Esophagus muscularis mucosa (tissue), 4 donors: ENCODE data around the gene GATA6. TPM values are rescaled to one million over a fixed set of nuclear protein-coding genes. Genes with fewer than 3 reads are reported as not detected.
"Not testable (repeated sequence)": the region's sequence is repeated elsewhere in the genome, so short reads cannot be mapped to it uniquely, and the experiment has no call there.

Source experiments
- DNase-seq: peaks from one replicate; pipeline ENCODE4 v3.0.0-alpha.2; 2017; ENCODE audit errors: extremely low spot score
- H3K27ac ChIP-seq, 4 donors: fragments of 200-600 bp; sonication (generic); replicated peaks in 1 of 4; 1 replicate in 3 of 4; 2 replicates in 1 of 4; pipeline ENCODE4 v1.5.1; 2016 to 2019; ENCODE audit warnings: mild to moderate bottlenecking in 1 of 4
- H3K27me3 ChIP-seq, 4 donors: fragments of 200-600 bp; sonication (generic); one replicate each; pipeline versions ENCODE4 v1.5.1 to v1.6.0; 2016 to 2019
- H3K36me3 ChIP-seq, 4 donors: fragments of 200-600 bp; sonication (generic); one replicate each; pipeline ENCODE4 v1.5.1; 2016 to 2019
- H3K4me1 ChIP-seq, 4 donors: fragments of 200-600 bp; sonication (generic); one replicate each; pipeline ENCODE4 v1.5.1; 2016 to 2019
- H3K4me3 ChIP-seq, 4 donors: fragments of 200-600 bp; sonication (generic); 1 replicate in 2 of 4; 2 replicates in 2 of 4; pipeline ENCODE4 v1.5.1; 2016 to 2019; ENCODE audit warnings: mild to moderate bottlenecking in 4 of 4, moderate library complexity in 1 of 4
- H3K9me3 ChIP-seq, 4 donors: fragments of 200-600 bp; sonication (generic); 1 replicate in 3 of 4; 2 replicates in 1 of 4; pipeline ENCODE4 v1.5.1; 2016 to 2019
- CTCF ChIP-seq, 3 experiments: fragments of 200-600 bp in 2 of 3; fragments of 450-650 bp in 1 of 3; sonication (generic) in 2 of 3; IDR thresholded peaks; one replicate each; pipeline ENCODE4 v1.5.1; 2017 to 2019; ENCODE audit warnings: antibody characterized with exemption in 3 of 3, mild to moderate bottlenecking in 2 of 3, moderate library complexity in 1 of 3
- EP300 ChIP-seq: sonication (generic); formaldehyde crosslinking; IDR thresholded peaks from one replicate; pipeline ENCODE4 v1.6.1; 2017; ENCODE audit warnings: antibody characterized with exemption
- POLR2A ChIP-seq: fragments of 450-650 bp; IDR thresholded peaks from one replicate; pipeline ENCODE4 v1.6.1; 2017; ENCODE audit warnings: antibody characterized with exemption, moderate library complexity, mild to moderate bottlenecking, low read depth
- POLR2AphosphoS5 ChIP-seq, 2 donors: sonication (generic); formaldehyde crosslinking; IDR thresholded peaks; one replicate each; pipeline ENCODE4 v1.6.1; 2017; ENCODE audit warnings: antibody characterized with exemption in 2 of 2
- WGBS: methylation state at CpG from one replicate; pipeline ENCODE4 v1.1.5; 2018; 5-methylcytosine and 5-hydroxymethylcytosine counted together
- intact Hi-C: fragments of 100-400 bp; cut with DNase I; formaldehyde crosslinking; loops from one replicate; pipeline ENCODE4 v1.15.1; 2023
- total RNA-seq, 4 donors: library from RNA; depleted of rRNA; stranded (reverse); fragments of >200 nt; gene quantifications; one replicate each; pipeline versions ENCODE4 v1.1.0 to v1.2.1, GENCODE V29; 2016

Gene GATA6
- total RNA-seq, 4 donors from 2014 or later, result 6.6 to 35.5 (median 12.5) TPM

- Histone ChIP-seq H3K4me3 (no peak overlapping the region), H3K27ac (no peak overlapping the region), H3K9me3 (no peaks in the 10 kb centered on the region), H3K27me3 (no peaks in the 10 kb centered on the region), H3K36me3 (no peaks in the 10 kb centered on the region), H3K4me1 (peaks cover 0 to 8% (median 4%) of the 10 kb centered on the region in 4 donors)
- intact Hi-C loops, result no loop called here
- 68% methylated on average over 11 of the region's 11 CpGs for WGBS
- no peak for DNase-seq
- no peak for TF ChIP-seq POLR2AphosphoS5 (IDR thresholded peaks at IDR 0.05)
- TF ChIP-seq POLR2A, result no peak
- TF ChIP-seq EP300, result no peak
- TF ChIP-seq CTCF (IDR thresholded peaks at IDR 0.05), result no peak
These were observed 50.4 kb downstream of the GATA6 start for GRCh38 chr18:22219568-22220355.

GRCh38 chr18:22220585-22220984 lies 51.2 kb downstream of the GATA6 start:
- H3K36me3 ChIP-seq, H3K27ac ChIP-seq, DNase-seq, intact Hi-C loops, H3K4me1 ChIP-seq, H3K27me3 ChIP-seq, H3K4me3 ChIP-seq, H3K9me3 ChIP-seq: not testable (repeated sequence)

- intact Hi-C loops, result no loop called here
- no peak overlapping the region for H3K27ac ChIP-seq
- 75% methylated on average over 3 of the region's 3 CpGs for WGBS
- H3K27me3 ChIP-seq, result no peaks in the 10 kb centered on the region
- H3K36me3 ChIP-seq, result no peaks in the 10 kb centered on the region
- no peak for DNase-seq
- peaks cover 0 to 8% (median 0%) of the 10 kb centered on the region in 4 donors for H3K4me1 ChIP-seq
- TF ChIP-seq EP300 (no peak), CTCF (IDR thresholded peaks at IDR 0.05) (no peak), POLR2A (no peak), POLR2AphosphoS5 (IDR thresholded peaks at IDR 0.05) (no peak)
- H3K9me3 ChIP-seq, result no peaks in the 10 kb centered on the region
- H3K4me3 ChIP-seq, result no peak overlapping the region
These were observed 52.0 kb downstream of the GATA6 start for GRCh38 chr18:22221350-22221749.

GRCh38 chr18:22223254-22223964 lies 54.0 kb downstream of the GATA6 start:
- H3K27ac ChIP-seq, result no peak overlapping the region
- DNase-seq, result no peak
- no peaks in the 10 kb centered on the region for H3K36me3 ChIP-seq
- H3K4me3 ChIP-seq, result no peak overlapping the region
- intact Hi-C loops, result no loop called here
- no peaks in the 10 kb centered on the region for H3K27me3 ChIP-seq
- 62% methylated on average over 13 of the region's 13 CpGs for WGBS
- TF ChIP-seq POLR2AphosphoS5 (IDR thresholded peaks at IDR 0.05) (peak; percentile 9 to 34), EP300 (no peak)
- H3K9me3 ChIP-seq, result no peaks in the 10 kb centered on the region
- H3K4me1 ChIP-seq, result peaks cover 0 to 8% (median 0%) of the 10 kb centered on the region in 4 donors

GRCh38 chr18:22223965-22224322 lies 54.6 kb downstream of the GATA6 start:
- 86% methylated on average over 1 of the region's 1 CpG for WGBS
- intact Hi-C loops, result no loop called here
- no peaks in the 10 kb centered on the region for H3K9me3 ChIP-seq

More at GRCh38 chr18:22223965-22224322, 54.6 kb downstream of the GATA6 start:
- DNase-seq, result no peak
- H3K27me3 ChIP-seq, result no peaks in the 10 kb centered on the region
- no peak overlapping the region for H3K4me3 ChIP-seq
- TF ChIP-seq POLR2AphosphoS5 (IDR thresholded peaks at IDR 0.05), result no peak
- TF ChIP-seq EP300, result no peak
- no peak for TF ChIP-seq POLR2A
- TF ChIP-seq CTCF (IDR thresholded peaks at IDR 0.05), result no peak
- H3K36me3 ChIP-seq, result no peaks in the 10 kb centered on the region
- H3K27ac ChIP-seq, result no peak overlapping the region
- H3K4me1 ChIP-seq, result peaks cover 0 to 8% (median 0%) of the 10 kb centered on the region in 4 donors
